HG02678 (cell line): ENCODE measurements around the gene PTPMT1.
"Not testable (repeated sequence)": the region's sequence is repeated elsewhere in the genome, so short reads cannot be mapped to it uniquely, and the experiment has no call there.

Experiments
- ATAC-seq: cut with Tn5 transposase; IDR thresholded peaks from one replicate; pipeline ENCODE4 v1.9.1; 2021; ENCODE audit warnings: mild to moderate bottlenecking, moderate library complexity; ENCODE audit not compliant: unreplicated experiment

Gene PTPMT1

GRCh38 chr11:47565340-47566148 lies at the start of gene PTPMT1:
PTPMT1 (plus strand) TSS chr11:47565599; CDS start chr11:47565623, 24 bp downstream.
- ATAC-seq, result peak; percentile 91

GRCh38 chr11:47516155-47516554 lies 49.2 kb upstream of the PTPMT1 start:
- ATAC-seq, result no peak

- no peak for ATAC-seq
These were observed 48.2 kb upstream of the PTPMT1 start for GRCh38 chr11:47516984-47517853.

GRCh38 chr11:47518212-47518964 lies 47.0 kb upstream of the PTPMT1 start:
- no peak for ATAC-seq

- peak; percentile 53 for ATAC-seq
These were observed 41.7 kb upstream of the PTPMT1 start for GRCh38 chr11:47523490-47524225.

GRCh38 chr11:47524291-47524874 lies 41.0 kb upstream of the PTPMT1 start:
- ATAC-seq, result no peak

GRCh38 chr11:47526032-47526431 lies 39.4 kb upstream of the PTPMT1 start:
- ATAC-seq, result not testable (repeated sequence)

GRCh38 chr11:47527186-47527585 lies 38.2 kb upstream of the PTPMT1 start:
- ATAC-seq, result no peak

- ATAC-seq, result no peak
These were observed 35.4 kb upstream of the PTPMT1 start for GRCh38 chr11:47529951-47530350.

GRCh38 chr11:47530721-47531120 lies 34.7 kb upstream of the PTPMT1 start:
- ATAC-seq, result not testable (repeated sequence)

- no peak for ATAC-seq
These were observed 33.7 kb upstream of the PTPMT1 start for GRCh38 chr11:47531666-47532065.

- no peak for ATAC-seq
These were observed 32.7 kb upstream of the PTPMT1 start for GRCh38 chr11:47532597-47533213.

GRCh38 chr11:47533690-47534151 lies 31.7 kb upstream of the PTPMT1 start:
- ATAC-seq, result no peak

GRCh38 chr11:47534704-47535251 lies 30.6 kb upstream of the PTPMT1 start:
- ATAC-seq, result no peak

GRCh38 chr11:47536915-47537314 lies 28.5 kb upstream of the PTPMT1 start:
- no peak for ATAC-seq

- no peak for ATAC-seq
These were observed 26.4 kb upstream of the PTPMT1 start for GRCh38 chr11:47538741-47539565.

GRCh38 chr11:47539681-47540039 lies 25.7 kb upstream of the PTPMT1 start:
- no peak for ATAC-seq

GRCh38 chr11:47541070-47541469 lies 24.3 kb upstream of the PTPMT1 start:
- no peak for ATAC-seq
